Natural killer cell treated with Interleukin-12 subunit alpha and Interleukin-12 subunit beta and Interleukin-15 and Interleukin-18, amount 100 ng/mL, for 72 hours (primary cell): ENCODE measurements around the gene ERGIC3. TPM values are rescaled to one million over a fixed set of nuclear protein-coding genes. Genes with fewer than 3 reads are reported as not detected.

ENCODE experiments used
- ATAC-seq, 2 donors: fragments of 150-1000 bp; cut with Tn5 transposase in 1 of 2; sonication (Bioruptor Pico), chemical (Tn5 transposase) in 1 of 2; 2 replicates each; pipeline ENCODE4 v1.10.0; 2021
- DNase-seq: peaks from one replicate; pipeline ENCODE4 v3.0.0; 2022; ENCODE audit warnings: low spot score
- H3K27ac Mint-ChIP-seq, 2 donors: 1 replicate in 1 of 2; 2 replicates in 1 of 2; pipeline ENCODE4 v1.8.0; 2022; ENCODE audit warnings: mixed read lengths in 2 of 2, mild to moderate bottlenecking in 1 of 2, moderate library complexity in 1 of 2
- H3K27me3 Mint-ChIP-seq, 2 donors: 1 replicate in 1 of 2; 2 replicates in 1 of 2; pipeline ENCODE4 v1.8.0; 2022; ENCODE audit warnings: mixed read lengths in 2 of 2
- H3K36me3 Mint-ChIP-seq: one replicate; pipeline ENCODE4 v1.8.0; 2022; ENCODE audit warnings: mixed read lengths
- H3K4me1 Mint-ChIP-seq, 2 donors: 1 replicate in 1 of 2; 2 replicates in 1 of 2; pipeline ENCODE4 v1.8.0; 2022; ENCODE audit warnings: low read depth in 2 of 2, mixed read lengths in 2 of 2, mild to moderate bottlenecking in 1 of 2
- H3K4me3 Mint-ChIP-seq: one replicate; pipeline ENCODE4 v1.8.0; 2022; ENCODE audit warnings: mixed read lengths
- H3K9me3 Mint-ChIP-seq: 2 replicates; pipeline ENCODE4 v1.8.0; 2022; ENCODE audit warnings: mixed read lengths
- total RNA-seq, 2 donors: library from RNA; stranded (reverse); gene quantifications; one replicate each; pipeline ENCODE4 v1.2.3, GENCODE V29; 2022

Gene ERGIC3
- total RNA-seq, 2 donors from 2014 or later = 129 to 164 TPM

- Mint-ChIP-seq H3K4me3 (peak overlapping the region; percentile 61), H3K27me3 (peaks cover 27 to 28% of the 10 kb centered on the region in 2 donors), H3K9me3 (no peaks in the 10 kb centered on the region), H3K27ac (no peak overlapping the region), H3K4me1 (peaks cover 0 to 12% of the 10 kb centered on the region in 2 donors), H3K36me3 (no peaks in the 10 kb centered on the region)
- ATAC-seq = no peak
- no peak for DNase-seq
Measured at GRCh38 chr20:35600176-35600992, 58.5 kb downstream of the ERGIC3 start.

DNA sequence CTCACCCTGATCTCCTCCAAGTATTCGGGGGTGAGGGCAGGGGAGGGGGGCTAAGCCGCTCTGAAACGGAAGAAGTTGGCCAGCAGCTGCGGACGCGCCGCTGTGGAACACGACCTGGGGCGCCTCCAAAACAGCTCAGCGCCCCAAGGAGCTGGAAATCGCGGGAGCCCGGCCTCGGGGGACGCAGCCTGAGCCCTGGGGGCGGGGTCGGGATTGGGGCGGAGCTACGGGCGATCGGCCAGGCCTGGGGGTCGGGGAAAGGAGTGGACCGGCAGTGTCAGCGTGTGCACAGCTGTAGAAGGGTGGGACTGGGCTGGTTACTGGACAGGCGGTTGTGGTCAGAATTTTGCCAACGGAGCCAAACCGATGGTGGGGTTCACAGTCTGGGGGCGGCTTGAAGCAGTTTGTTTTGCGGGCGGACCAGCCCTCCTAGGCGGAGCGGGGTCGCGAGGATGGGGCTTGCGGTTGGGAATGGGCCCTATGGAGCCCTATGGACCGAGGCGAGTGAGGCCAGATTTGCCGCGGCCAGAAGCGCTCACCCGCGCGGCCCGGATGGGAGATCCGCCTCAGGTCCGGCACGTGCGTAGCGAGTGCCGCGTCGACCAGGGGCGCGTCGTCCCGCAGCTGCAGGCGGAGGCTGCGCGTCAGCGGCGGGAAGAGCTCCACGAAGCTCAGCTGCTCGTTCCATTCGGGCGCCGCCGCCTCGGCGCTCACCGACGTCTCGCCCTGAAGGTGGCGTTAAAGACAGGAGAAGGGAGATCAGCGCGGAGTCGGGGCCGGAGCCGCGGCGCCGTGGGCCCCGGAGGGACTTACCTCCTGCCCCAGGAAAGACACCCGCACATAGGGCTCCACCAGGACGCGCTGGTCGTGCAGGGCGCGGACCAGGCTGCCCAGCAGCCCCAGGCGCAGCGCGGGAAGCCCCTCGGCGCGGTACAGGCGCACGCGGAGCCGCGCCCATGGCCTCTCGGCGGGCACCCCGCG lies 59.4 kb downstream of the ERGIC3 start:
- ATAC-seq (peak; percentile 78 to 84), DNase-seq (peak; percentile 83)
- Mint-ChIP-seq H3K27ac (no peak overlapping the region), H3K4me3 (peak overlapping the region; percentile 61), H3K27me3 (peaks cover 24 to 27% of the 10 kb centered on the region in 2 donors), H3K4me1 (peaks cover 0 to 12% of the 10 kb centered on the region in 2 donors), H3K9me3 (no peaks in the 10 kb centered on the region), H3K36me3 (no peaks in the 10 kb centered on the region)

DNA sequence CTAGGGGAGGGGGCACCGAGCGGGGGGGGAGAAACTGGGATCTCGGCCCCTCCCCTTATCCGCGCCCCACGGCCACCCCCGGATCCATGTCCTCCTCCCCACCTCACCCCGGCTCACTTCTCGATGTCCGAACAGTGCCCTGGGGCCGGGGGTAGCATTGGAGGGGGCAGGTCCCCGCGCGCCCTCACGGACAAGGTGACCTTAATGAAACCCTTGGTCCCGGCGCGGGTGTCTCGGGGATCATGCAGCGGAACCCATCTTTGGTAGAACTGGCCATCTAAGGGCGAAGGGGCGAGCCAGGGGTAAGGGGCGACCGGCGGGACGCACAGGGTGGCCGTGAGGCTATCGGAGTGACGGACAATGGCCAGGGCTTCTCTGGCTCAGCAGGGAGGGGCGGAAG lies 60.1 kb downstream of the ERGIC3 start:
- no peaks in the 10 kb centered on the region for H3K9me3 Mint-ChIP-seq
- H3K27me3 Mint-ChIP-seq = peaks cover 22 to 24% of the 10 kb centered on the region in 2 donors
- H3K27ac Mint-ChIP-seq = no peak overlapping the region
- H3K4me3 Mint-ChIP-seq = no peak overlapping the region
- DNase-seq (no peak), ATAC-seq (no peak)
- peaks cover 0 to 14% of the 10 kb centered on the region in 2 donors for H3K4me1 Mint-ChIP-seq
- no peaks in the 10 kb centered on the region for H3K36me3 Mint-ChIP-seq

GRCh38 chr20:35602851-35603495 lies 61.1 kb downstream of the ERGIC3 start:
- no peak for ATAC-seq
- Mint-ChIP-seq H3K36me3 (no peaks in the 10 kb centered on the region), H3K27me3 (peaks cover 14 to 15% of the 10 kb centered on the region in 2 donors), H3K4me3 (peak overlapping the region; percentile 36), H3K4me1 (peaks cover 0 to 10% of the 10 kb centered on the region in 2 donors), H3K9me3 (no peaks in the 10 kb centered on the region), H3K27ac (no peak overlapping the region)
- DNase-seq = no peak

DNA sequence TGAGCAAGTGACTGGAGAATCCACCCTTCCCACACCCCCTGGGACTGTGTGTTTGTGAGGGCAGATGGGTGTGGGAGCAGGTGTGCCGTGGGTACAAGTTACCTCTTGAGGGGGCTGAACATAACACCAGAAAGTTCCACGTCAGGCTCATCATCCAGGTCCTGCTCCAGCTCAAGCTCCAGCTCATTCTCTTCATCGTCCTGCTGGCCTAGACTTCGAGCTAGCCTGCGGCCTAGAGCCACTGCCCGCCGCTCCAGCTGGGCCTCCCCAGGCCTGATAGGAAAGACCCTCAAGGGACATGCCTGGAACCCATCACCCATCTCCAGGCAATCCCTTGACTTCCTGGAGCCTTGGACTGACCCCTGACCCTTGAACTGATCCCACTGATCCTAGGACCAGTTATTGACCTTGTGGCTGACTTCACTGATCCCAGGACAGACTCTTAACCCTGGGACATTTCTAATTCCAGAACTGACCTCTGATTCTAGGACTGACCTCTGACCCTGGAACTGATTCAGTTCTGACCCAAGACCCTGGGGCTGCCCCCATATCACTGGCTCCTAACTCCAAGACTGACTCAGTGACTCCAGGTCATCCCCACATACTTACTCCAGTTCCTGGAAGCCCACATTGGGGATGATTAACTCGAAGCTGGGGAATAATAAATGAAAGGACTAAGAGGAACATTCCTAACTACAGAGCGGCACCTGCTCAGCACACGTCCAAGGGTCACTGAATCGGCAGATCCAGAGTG lies 62.0 kb downstream of the ERGIC3 start:
- no peak overlapping the region for H3K27ac Mint-ChIP-seq
- no peaks in the 10 kb centered on the region for H3K9me3 Mint-ChIP-seq
- DNase-seq (no peak), ATAC-seq (no peak)
- H3K36me3 Mint-ChIP-seq = no peaks in the 10 kb centered on the region
- H3K27me3 Mint-ChIP-seq = peaks cover 7 to 10% of the 10 kb centered on the region in 2 donors
- peaks cover 0 to 10% of the 10 kb centered on the region in 2 donors for H3K4me1 Mint-ChIP-seq
- peak overlapping the region; percentile 16 for H3K4me3 Mint-ChIP-seq

DNA sequence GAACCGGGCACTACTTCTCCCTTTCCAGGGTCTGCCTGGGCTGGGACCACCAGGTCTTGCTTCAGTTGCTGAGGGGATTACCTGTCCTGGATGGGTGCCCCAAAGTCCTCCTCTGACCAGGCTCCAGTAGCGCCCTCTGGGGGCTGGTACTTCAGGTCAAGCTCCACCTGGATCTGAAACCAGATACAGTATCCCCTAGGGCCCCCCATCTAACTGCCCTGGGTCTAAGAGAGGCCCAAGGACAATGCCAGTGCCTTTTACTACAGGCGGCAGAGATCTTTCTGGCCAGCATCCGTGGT lies 62.5 kb downstream of the ERGIC3 start:
- DNase-seq (no peak), ATAC-seq (no peak)
- Mint-ChIP-seq H3K4me3 (no peak overlapping the region), H3K4me1 (peaks cover 0 to 10% of the 10 kb centered on the region in 2 donors), H3K36me3 (no peaks in the 10 kb centered on the region), H3K9me3 (no peaks in the 10 kb centered on the region), H3K27me3 (peaks cover 2 to 7% of the 10 kb centered on the region in 2 donors), H3K27ac (no peak overlapping the region)

DNA sequence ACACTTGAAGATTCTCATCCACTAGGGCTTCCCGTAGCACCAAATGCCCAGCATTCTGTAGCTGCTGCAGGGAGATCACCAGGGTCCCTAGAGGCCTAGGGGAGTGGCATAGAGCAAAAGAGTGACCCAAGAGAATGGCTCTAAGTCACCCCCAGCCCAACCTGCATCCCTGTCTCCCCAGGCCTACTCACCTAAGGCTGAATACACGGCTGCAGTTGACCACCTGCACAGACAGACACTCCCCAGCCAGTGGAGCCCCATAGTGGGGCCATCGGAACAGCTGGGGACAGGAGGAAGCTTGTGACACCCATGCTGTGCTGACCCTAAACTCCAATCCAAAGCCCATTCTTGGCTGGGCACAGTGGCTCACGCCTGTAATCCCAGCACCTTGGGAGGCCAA lies 64.2 kb downstream of the ERGIC3 start:
- DNase-seq (no peak), ATAC-seq (no peak)
- H3K27ac Mint-ChIP-seq = no peak overlapping the region
- H3K27me3 Mint-ChIP-seq = peaks cover 0 to 4% of the 10 kb centered on the region in 2 donors
- no peaks in the 10 kb centered on the region for H3K9me3 Mint-ChIP-seq
- no peaks in the 10 kb centered on the region for H3K36me3 Mint-ChIP-seq
- no peak overlapping the region for H3K4me3 Mint-ChIP-seq
- peaks cover 0 to 10% of the 10 kb centered on the region in 2 donors for H3K4me1 Mint-ChIP-seq

Other genes starting within 250 kb of the ERGIC3 start
- gene FAM83C, start 249.7 kb upstream of the ERGIC3 start, total RNA-seq = under 1 TPM in 1 of 2 donors, not detected in 1; 0.10 TPM
- 10 to 100 TPM; 61.5 to 68.9 TPM for gene UQCC1, start 130.1 kb upstream of the ERGIC3 start, total RNA-seq
- not detected for gene GDF5, start 103.8 kb upstream of the ERGIC3 start, total RNA-seq
- 10 to 100 TPM; 67.5 to 90.0 TPM for gene CEP250, start 86.5 kb upstream of the ERGIC3 start, total RNA-seq
- gene C20orf173, start 12.4 kb upstream of the ERGIC3 start, total RNA-seq = not detected
- 1 to 10 TPM; 5.9 to 6.3 TPM for gene SPAG4, start 73.8 kb downstream of the ERGIC3 start, total RNA-seq
- gene CPNE1, start 122.8 kb downstream of the ERGIC3 start, total RNA-seq = 100 to 1,000 TPM; 266 to 324 TPM
- 100 to 1,000 TPM; 125 to 143 TPM for gene RBM12, start 122.8 kb downstream of the ERGIC3 start, total RNA-seq
- gene NFS1, start 157.3 kb downstream of the ERGIC3 start, total RNA-seq = 10 to 100 TPM; 27.0 to 37.4 TPM
- 100 to 1,000 TPM in 1 of 2 donors, 10 to 100 TPM in 1; 71.0 to 101 TPM for gene ROMO1, start 157.3 kb downstream of the ERGIC3 start, total RNA-seq
- gene RBM39, start 200.2 kb downstream of the ERGIC3 start, total RNA-seq = 100 to 1,000 TPM; 404 to 438 TPM
- gene PHF20, start 229.9 kb downstream of the ERGIC3 start, total RNA-seq = 10 to 100 TPM; 60.4 to 88.6 TPM